ENCODE results near the gene MAML3. TPM values are rescaled to one million over a fixed set of nuclear protein-coding genes. Genes with fewer than 3 reads are reported as not detected.

MAML3 gene
- total RNA-seq, 1 donor from 2014 or later, result 18.7 TPM

DNA sequence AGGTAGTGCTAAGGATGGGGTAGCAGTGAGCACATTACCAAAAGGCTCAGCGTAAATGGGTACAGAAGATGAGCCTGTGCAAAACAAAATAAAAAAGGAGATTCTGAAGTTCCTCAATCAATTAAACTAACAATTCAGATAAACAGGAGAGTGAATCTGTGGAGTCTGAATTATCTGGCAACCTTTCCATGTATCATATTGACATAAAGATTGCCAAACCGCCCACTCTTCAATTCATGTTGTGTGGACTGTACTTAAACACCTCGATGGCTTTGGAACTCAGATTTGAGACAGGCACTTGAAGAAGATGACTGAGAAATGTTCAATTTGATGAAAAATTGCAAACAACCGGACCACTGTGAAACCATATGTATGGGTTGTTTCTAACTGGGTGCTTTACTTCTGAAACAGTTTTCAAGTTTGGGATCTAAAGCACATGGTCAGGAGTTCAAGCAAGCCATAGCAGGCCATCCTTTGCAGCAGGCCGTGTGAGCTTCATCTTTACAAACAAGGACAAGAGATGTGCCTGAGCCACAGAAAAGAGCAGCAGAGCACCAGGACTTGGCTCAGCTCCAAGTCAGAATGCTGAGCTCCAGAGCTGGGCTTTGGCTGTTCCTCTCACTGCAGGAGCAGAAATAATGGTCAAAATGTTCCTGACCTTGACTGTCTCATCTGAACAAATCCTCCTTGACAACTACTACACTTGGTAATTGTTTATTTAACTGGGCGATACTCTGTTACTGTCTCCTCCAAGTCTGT, 380.2 kb downstream of the MAML3 start:
- DNase-seq (ENCODE audit: extremely low read depth, low read depth, low spot score), result no peak

- no peak for DNase-seq (ENCODE audit: extremely low read depth, low read depth, low spot score)
Observed at GRCh38 chr4:139770361-139770760, 383.6 kb downstream of the MAML3 start.

- no peak for DNase-seq (ENCODE audit: extremely low read depth, low read depth, low spot score)
Observed at GRCh38 chr4:139769364-139769763, 384.6 kb downstream of the MAML3 start.

- no peak for DNase-seq (ENCODE audit: extremely low read depth, low read depth, low spot score)
Observed at GRCh38 chr4:139768896-139769295, 385.1 kb downstream of the MAML3 start.

DNA sequence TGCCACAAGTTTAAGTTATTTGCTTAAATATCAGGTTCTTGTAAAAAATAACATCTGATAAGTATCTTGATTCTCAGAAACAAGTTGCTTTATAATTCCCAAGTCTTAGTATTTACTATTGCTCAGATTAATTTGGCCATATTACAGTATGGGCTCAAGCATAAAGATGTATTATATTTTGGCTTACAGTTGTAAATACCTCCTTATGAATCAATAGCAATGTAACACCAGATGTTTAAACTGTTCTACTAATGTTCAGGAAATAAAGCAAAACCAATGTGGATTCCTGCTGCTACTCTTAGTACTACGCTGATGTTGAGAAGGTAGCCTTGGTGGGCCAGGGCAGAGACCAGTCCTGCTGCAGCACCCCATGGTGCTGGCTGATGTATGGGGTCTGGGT, 385.6 kb downstream of the MAML3 start:
- DNase-seq (ENCODE audit: extremely low read depth, low read depth, low spot score), result no peak

DNA sequence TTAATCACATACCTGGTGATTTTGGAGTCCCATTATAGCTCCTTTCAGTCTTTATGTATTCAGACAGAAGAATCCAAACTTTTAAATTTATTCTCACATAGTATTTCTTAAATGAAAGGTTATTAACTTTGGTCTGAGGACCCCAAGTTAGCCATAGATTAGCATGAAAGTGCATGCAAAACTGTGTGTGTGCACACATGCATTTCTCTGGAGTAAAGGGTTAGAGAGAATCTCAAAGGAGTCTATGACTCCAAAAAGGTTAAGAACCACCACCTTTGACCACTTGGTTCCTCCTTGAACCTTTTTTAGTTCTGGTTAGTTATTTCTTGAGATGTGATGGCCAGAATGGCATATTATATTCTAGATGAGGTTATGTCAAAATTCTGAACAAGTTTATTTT, 386.4 kb downstream of the MAML3 start:
- no peak for DNase-seq (ENCODE audit: extremely low read depth, low read depth, low spot score)

GRCh38 chr4:139767168-139767567, 386.8 kb downstream of the MAML3 start:
- DNase-seq (ENCODE audit: extremely low read depth, low read depth, low spot score), result no peak

DNA sequence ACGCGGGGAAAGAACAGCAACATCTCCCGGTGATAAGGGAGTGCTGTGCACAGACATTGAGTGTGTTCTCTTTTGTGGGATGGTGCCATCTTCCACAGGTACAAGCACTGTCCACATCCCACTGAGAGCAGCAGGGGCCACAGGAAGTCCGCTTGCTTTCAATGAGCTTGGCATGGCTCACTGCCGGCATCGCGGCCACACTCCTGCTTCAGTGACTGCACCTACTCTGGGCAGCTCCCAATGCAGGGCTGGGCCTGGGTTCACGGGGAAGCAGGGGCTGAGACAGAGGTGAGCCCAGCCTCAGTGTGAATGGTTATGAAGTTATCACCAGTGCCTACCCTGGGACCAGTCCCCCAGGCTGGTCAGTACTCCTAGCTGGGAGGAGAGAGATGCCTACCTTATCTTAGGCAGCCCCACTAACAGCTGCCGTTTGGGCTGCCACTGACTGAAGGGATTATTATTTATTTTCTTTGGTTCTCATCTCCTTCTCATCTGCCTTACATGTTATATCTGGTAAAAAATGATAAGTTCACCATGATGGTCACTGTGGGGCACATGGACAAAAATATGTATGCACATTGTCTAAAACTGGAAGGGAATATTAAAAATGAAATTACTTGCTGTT, 389.2 kb downstream of the MAML3 start:
- DNase-seq (ENCODE audit: extremely low read depth, low read depth, low spot score), result no peak

GRCh38 chr4:139764182-139764581, 389.8 kb downstream of the MAML3 start:
- no peak for DNase-seq (ENCODE audit: extremely low read depth, low read depth, low spot score)

- DNase-seq (ENCODE audit: extremely low read depth, low read depth, low spot score), result no peak
Observed at GRCh38 chr4:139763672-139764071, 390.3 kb downstream of the MAML3 start.

- DNase-seq (ENCODE audit: extremely low read depth, low read depth, low spot score), result no peak
Observed at GRCh38 chr4:139763205-139763604, 390.8 kb downstream of the MAML3 start.

DNA sequence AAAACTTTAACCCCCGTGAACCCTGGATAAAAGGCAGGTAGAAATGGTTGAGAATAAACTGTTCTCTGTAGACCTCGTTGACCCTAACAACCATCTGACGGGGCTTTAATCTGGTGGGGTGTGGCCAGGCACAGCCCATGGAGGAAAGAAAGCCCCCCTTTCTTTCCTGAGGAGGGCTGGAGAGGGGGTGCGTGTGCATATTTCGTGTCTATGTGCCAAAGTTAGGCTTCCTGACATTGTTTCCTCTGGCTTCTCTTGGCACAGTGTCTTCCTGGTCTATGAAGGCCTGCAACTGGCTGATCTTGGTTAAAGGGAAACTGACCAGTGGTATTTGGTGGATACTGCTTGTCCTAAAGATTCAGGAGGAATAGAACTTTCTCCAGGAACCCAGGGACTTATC, 391.3 kb downstream of the MAML3 start:
- peak; percentile 86 for DNase-seq (ENCODE audit: extremely low read depth, low read depth, low spot score)

- DNase-seq (ENCODE audit: extremely low read depth, low read depth, low spot score), result no peak
Observed at GRCh38 chr4:139761461-139761860, 392.5 kb downstream of the MAML3 start.

- DNase-seq (ENCODE audit: extremely low read depth, low read depth, low spot score), result no peak
Observed at GRCh38 chr4:139760567-139760966, 393.4 kb downstream of the MAML3 start.

- DNase-seq (ENCODE audit: extremely low read depth, low read depth, low spot score), result no peak
Observed at GRCh38 chr4:139759097-139759496, 394.9 kb downstream of the MAML3 start.

- DNase-seq (ENCODE audit: extremely low read depth, low read depth, low spot score), result no peak
Observed at GRCh38 chr4:139756391-139757180, 397.4 kb downstream of the MAML3 start.

DNA sequence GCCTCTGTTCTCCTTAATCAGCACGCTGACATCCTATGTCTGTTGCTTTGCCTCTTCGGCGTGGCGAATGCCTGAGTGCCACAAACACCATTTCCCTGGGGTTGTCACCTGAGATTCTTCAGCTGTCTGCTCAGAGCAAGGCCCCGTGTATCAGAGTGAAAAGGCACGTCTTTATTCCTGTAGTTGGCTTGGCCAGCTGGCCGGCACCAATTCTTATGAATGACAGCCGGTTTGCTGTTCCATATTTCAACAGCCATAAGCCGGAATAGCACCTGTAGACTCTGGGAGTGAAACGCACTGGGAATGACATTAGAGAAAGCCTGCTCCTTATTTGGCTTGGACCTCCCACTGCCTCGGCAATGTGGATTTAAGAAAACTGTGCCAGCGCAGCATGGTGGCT, 399.0 kb downstream of the MAML3 start:
- no peak for DNase-seq (ENCODE audit: extremely low read depth, low read depth, low spot score)

DNA sequence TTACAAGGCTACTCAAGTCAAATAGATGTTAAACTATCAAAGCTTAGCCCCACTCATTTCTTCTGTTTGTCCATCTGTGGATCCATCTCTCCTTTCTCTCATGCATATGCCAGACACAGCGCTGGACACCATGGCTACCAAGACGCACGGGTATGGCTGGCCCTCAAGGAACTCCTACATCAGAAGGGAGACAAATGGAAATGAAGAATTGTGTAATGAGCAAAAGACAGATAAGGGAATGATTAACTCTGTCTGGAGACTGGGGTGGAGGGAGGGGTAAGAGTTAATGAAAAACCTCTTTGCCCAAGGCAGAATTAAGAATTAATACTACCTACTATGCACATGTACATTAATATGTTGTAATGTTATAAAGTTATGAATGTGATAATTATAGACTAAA, 400.3 kb downstream of the MAML3 start:
- no peak for DNase-seq (ENCODE audit: extremely low read depth, low read depth, low spot score)

GRCh38 chr4:139749835-139750498, 404.0 kb downstream of the MAML3 start:
- DNase-seq (ENCODE audit: extremely low read depth, low read depth, low spot score), result no peak

- DNase-seq (ENCODE audit: extremely low read depth, low read depth, low spot score), result no peak
Observed at GRCh38 chr4:139749338-139749737, 404.6 kb downstream of the MAML3 start.
